ENCODE data around the gene SSBP2. TPM values are rescaled to one million over a fixed set of nuclear protein-coding genes. Genes with fewer than 3 reads are reported as not detected.
"Not testable (repeated sequence)": the region's sequence is repeated elsewhere in the genome, so short reads cannot be mapped to it uniquely, and the experiment has no call there.

The SSBP2 gene
- total and polyA plus RNA-seq, 2 of the 8 experiments (the other 6 are each of a cell fraction or from before 2014, with no cell fraction given): 21.5 to 36.2 TPM

- no peak for TF ChIP-seq GTF2F1 (IDR thresholded peaks at IDR 0.05; ENCODE audit: borderline replicate concordance, low read depth, low read length)
- TF ChIP-seq CHD2 (IDR thresholded peaks at IDR 0.05; ENCODE audit: low read length): no peak
- no peak for TF ChIP-seq SP2 (IDR thresholded peaks at IDR 0.05; ENCODE audit: low read length)
- no peak for TF ChIP-seq NANOG (IDR thresholded peaks at IDR 0.05; ENCODE audit: insufficient read depth, low read depth, low read length, poor library complexity, severe bottlenecking)
- TF ChIP-seq TEAD4 (IDR thresholded peaks at IDR 0.05; ENCODE audit: low read depth, low read length): no peak
- TF ChIP-seq HDAC6 (IDR thresholded peaks at IDR 0.05; ENCODE audit: low read depth, low read length): no peak
Observed at GRCh38 chr5:81665795-81666194, 85.1 kb downstream of the SSBP2 start (continued).

- H3K9me3 ChIP-seq (ENCODE audit: insufficient read depth in 2 of 2, low read depth in 1 of 2, low read length in 1 of 2); H2AFZ ChIP-seq (ENCODE audit: low read length); FAIRE-seq; H3K4ac ChIP-seq (replicated peaks; ENCODE audit: insufficient read length, low read depth, low read length); H3K36me3 ChIP-seq (ENCODE audit: control insufficient read depth in 2 of 4, insufficient read depth in 4 of 4, low read length in 3 of 4); H3K27me3 ChIP-seq (replicated peaks in 1 of 4; ENCODE audit: control insufficient read depth in 3 of 4, extremely low read depth in 1 of 4, insufficient read depth in 3 of 4, low read length in 3 of 4); H2AK5ac ChIP-seq (ENCODE audit: low read depth, low read length); H3K79me2 ChIP-seq (ENCODE audit: control insufficient read depth in 1 of 2, insufficient read depth in 2 of 2, low read length in 2 of 2); DNase-seq (ENCODE audit: low read depth in 1 of 2, low spot score in 2 of 2); H3K4me1 ChIP-seq (replicated peaks in 1 of 4; ENCODE audit: control insufficient read depth in 3 of 4, insufficient read depth in 4 of 4, low read length in 3 of 4); H3K9ac ChIP-seq (replicated peaks in 1 of 4; ENCODE audit: extremely low read depth in 1 of 4, low read depth in 3 of 4, low read length in 3 of 4); H3K4me2 ChIP-seq (ENCODE audit: insufficient read depth in 1 of 2, low read depth in 2 of 2, low read length in 2 of 2); H3K23me2 ChIP-seq (ENCODE audit: low read depth, low read length); H2BK20ac ChIP-seq (ENCODE audit: low read length); H4K5ac ChIP-seq (ENCODE audit: insufficient read length, low read depth, low read length); CTCF ChIA-PET (ENCODE audit: partially characterized antibody); H3K27ac ChIP-seq (ENCODE audit: low read depth, low read length); H3K56ac ChIP-seq (replicated peaks; ENCODE audit: insufficient read length, low read depth, low read length); POLR2A ChIA-PET (ENCODE audit: partially characterized antibody); H4K20me1 ChIP-seq (replicated peaks in 1 of 2; ENCODE audit: control insufficient read depth in 1 of 2, insufficient read depth in 2 of 2, low read length in 2 of 2); H2BK12ac ChIP-seq (ENCODE audit: low read depth, low read length); H2BK120ac ChIP-seq (replicated peaks; ENCODE audit: low read depth, low read length); H3K23ac ChIP-seq (ENCODE audit: insufficient read length); H2BK5ac ChIP-seq (ENCODE audit: low read depth, low read length); H4K8ac ChIP-seq (ENCODE audit: extremely low read depth, insufficient read depth, low read length); H3K14ac ChIP-seq (ENCODE audit: insufficient read length); H3K4me3 ChIP-seq (ENCODE audit: extremely low read depth in 1 of 4, insufficient read depth in 2 of 4, low read depth in 3 of 4, low read length in 4 of 4); H3K18ac ChIP-seq (ENCODE audit: extremely low read depth, low read length); H2BK15ac ChIP-seq (ENCODE audit: low read length); H4K91ac ChIP-seq (replicated peaks; ENCODE audit: insufficient read length, low read length); H3K79me1 ChIP-seq (ENCODE audit: low read depth, low read length): not testable (repeated sequence)
- WGBS, 2 experiments (ENCODE audit: extremely low coverage in 1 of 2, insufficient coverage in 1 of 2, insufficient read length in 1 of 2, insufficient replicate concordance in 2 of 2, low coverage in 1 of 2, low lambda C conversion rate in 2 of 2, missing lambda C conversion rate in 1 of 2): 92% methylated on average over 1 of the region's 1 CpG; no CpG with 5 or more reads in 1 of the 2 experiments
Observed at GRCh38 chr5:81660624-81661023, 90.3 kb downstream of the SSBP2 start.
